Left lung (tissue), 10 donors: Measurements from ENCODE around the gene KCTD20. TPM values are rescaled to one million over a fixed set of nuclear protein-coding genes. Genes with fewer than 3 reads are reported as not detected.
"Not testable (repeated sequence)": the region's sequence is repeated elsewhere in the genome, so short reads cannot be mapped to it uniquely, and the experiment has no call there.

ENCODE experiments used
- ATAC-seq: fragments of 200-7000 bp; cut with Tn5 transposase; one replicate; pipeline ENCODE4 v1.9.1; 2020; ENCODE audit warnings: moderate library complexity
- DNase-seq, 4 donors: peaks; one replicate each; pipeline ENCODE4 v3.0.0-alpha.2; 2013 to 2020
- H3K27ac ChIP-seq, 2 donors: fragments of 200-600 bp; sonication (generic) in 1 of 2; one replicate each; pipeline versions ENCODE4 v1.5.0 to v1.8.0; 2020 to 2021
- H3K27me3 ChIP-seq, 2 donors: fragments of 200-600 bp; sonication (generic) in 1 of 2; one replicate each; pipeline versions ENCODE4 v1.5.0 to v1.8.0; 2020 to 2021
- H3K36me3 ChIP-seq, 2 donors: fragments of 200-600 bp; sonication (generic) in 1 of 2; one replicate each; pipeline versions ENCODE4 v1.5.0 to v1.8.0; 2020 to 2021
- H3K4me1 ChIP-seq, 2 donors: fragments of 200-600 bp; one replicate each; pipeline ENCODE4 v1.8.0; 2021
- H3K4me3 ChIP-seq, 2 donors: fragments of 200-600 bp; sonication (generic) in 1 of 2; one replicate each; pipeline versions ENCODE4 v1.5.0 to v1.8.0; 2020 to 2021; ENCODE audit warnings: mild to moderate bottlenecking in 1 of 2
- H3K9me3 ChIP-seq, 2 donors: fragments of 200-600 bp; sonication (generic) in 1 of 2; one replicate each; pipeline versions ENCODE4 v1.5.0 to v1.8.0; 2020 to 2021
- intact Hi-C, 2 donors: fragments of 100-400 bp; cut with DNase I; formaldehyde crosslinking; loops; one replicate each; pipeline versions ENCODE4 v1.11.2 to v1.14.2; 2022
- polyA plus RNA-seq, 6 donors: library from polyadenylated mRNA; unstranded; fragments of 120-200 nt; gene quantifications; one replicate each; pipeline ENCODE4 v1.2.1, GENCODE V29; 2013; ENCODE audit not compliant: insufficient read length in 6 of 6
- total RNA-seq, 2 donors: library from RNA; stranded (reverse); fragmentation: NEBNext Ultra II Directional; extraction: Animal tissue kit (Norgen Biotek cat#: 25700); gene quantifications; one replicate each; pipeline ENCODE4 v1.2.1, GENCODE V29; 2021
- TF ChIP-seq, protein P1 (sequence below), 2 donors: fragments of 200-600 bp; sonication (generic) in 1 of 2; IDR thresholded peaks; one replicate each; pipeline versions ENCODE4 v1.5.0 to v1.8.0; 2021; ENCODE audit warnings: antibody characterized with exemption in 2 of 2
- donor health status: DM: no; HTN: yes; CAD: no.
- donor health status: DM: no; HTN: no; CAD: no.

KCTD20 gene
- total and polyA plus RNA-seq, 8 donors: 47.4 to 54.7 (median 53.0) TPM

DNA sequence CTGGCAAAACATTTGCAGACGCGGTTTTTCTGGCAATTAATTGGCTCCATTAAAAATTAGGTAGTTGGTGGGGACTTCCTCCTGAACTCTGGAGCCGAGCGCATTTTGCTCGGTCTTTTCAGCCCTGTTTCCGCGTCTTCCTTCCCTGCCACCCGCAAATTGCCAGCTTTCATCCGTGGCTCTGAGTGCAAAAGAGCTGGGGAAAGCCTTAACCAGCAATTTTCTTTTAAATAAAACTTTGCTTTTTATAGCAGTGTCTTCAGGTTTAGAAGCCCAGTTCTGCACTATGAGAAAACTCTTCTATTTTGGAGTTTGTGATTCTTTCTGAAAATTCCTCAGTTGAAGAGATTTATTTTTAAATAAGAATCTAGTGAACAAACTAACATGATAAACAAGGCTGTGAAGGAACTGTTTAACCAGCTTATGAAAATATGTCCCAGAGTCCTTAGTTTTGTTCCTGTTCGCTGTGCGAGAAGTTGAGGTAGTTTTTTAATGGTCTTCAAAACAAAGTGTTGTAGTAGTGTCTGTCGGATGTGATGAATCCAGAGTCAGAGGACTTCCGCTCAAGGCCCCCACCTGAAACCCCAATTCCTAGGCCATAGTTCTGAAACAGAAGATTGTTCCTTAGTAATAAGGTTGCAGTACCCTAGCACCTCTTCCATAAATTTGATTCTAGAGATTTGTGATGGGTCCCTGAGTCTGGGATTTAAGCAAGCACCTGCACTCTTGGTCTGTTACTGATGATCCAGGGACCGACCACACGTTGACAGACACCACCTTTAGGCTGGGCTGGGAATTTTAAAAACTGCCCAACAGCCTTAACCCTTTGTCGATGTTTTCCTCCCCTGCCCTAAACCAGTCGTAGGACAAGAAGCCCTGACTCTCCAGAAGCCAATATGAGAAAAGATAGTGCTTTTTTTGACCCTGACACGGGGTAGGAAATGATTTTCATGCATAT lies 950 bp downstream of the KCTD20 start:
- Histone ChIP-seq H3K36me3 (peaks cover 0 to 6% of the 10 kb centered on the region in 2 donors), H3K9me3 (peaks cover 0 to 1% of the 10 kb centered on the region in 2 donors), H3K4me3 (peak overlapping the region; percentile 89 to 90), H3K4me1 (peaks cover 20 to 54% of the 10 kb centered on the region in 2 donors), H3K27ac (peak overlapping the region; percentile 97 to 98), H3K27me3 (no peaks in the 10 kb centered on the region)
- peak; percentile 4 for ATAC-seq
- DNase-seq: no peak
- TF ChIP-seq, protein P1, sequence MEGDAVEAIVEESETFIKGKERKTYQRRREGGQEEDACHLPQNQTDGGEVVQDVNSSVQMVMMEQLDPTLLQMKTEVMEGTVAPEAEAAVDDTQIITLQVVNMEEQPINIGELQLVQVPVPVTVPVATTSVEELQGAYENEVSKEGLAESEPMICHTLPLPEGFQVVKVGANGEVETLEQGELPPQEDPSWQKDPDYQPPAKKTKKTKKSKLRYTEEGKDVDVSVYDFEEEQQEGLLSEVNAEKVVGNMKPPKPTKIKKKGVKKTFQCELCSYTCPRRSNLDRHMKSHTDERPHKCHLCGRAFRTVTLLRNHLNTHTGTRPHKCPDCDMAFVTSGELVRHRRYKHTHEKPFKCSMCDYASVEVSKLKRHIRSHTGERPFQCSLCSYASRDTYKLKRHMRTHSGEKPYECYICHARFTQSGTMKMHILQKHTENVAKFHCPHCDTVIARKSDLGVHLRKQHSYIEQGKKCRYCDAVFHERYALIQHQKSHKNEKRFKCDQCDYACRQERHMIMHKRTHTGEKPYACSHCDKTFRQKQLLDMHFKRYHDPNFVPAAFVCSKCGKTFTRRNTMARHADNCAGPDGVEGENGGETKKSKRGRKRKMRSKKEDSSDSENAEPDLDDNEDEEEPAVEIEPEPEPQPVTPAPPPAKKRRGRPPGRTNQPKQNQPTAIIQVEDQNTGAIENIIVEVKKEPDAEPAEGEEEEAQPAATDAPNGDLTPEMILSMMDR (IDR thresholded peaks at IDR 0.05): no peak
- intact Hi-C loops: no loop called here

DNA sequence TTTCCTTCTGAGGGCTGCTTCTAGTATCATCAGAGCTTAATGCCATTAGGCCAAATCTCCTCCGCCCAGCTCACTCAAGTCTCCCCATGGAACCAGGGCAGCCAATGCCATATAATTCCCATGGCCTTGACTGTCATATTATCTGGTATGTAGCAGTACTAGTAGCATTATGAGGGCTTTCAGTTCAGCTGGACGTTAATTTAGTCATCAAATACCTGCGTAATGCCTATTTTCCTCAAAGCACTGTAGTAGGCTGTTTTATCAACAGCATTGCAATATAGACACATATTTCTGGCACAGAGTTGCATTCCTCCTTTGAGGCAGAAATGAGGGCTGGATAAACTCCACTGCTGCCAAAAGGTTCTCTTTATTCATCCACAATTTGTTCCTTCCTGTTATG lies 1.7 kb downstream of the KCTD20 start:
- DNase-seq: peak in 1 of 4 donors; percentile 46

GRCh38 chr6:36445621-36446020 lies 2.8 kb downstream of the KCTD20 start:
- intact Hi-C loops: no loop called here
- ATAC-seq (no peak), DNase-seq (no peak)
- Histone ChIP-seq H3K4me3 (no peak overlapping the region), H3K9me3 (peaks cover 0 to 5% of the 10 kb centered on the region in 2 donors), H3K27ac (no peak overlapping the region), H3K27me3 (no peaks in the 10 kb centered on the region), H3K4me1 (peaks cover 20 to 52% of the 10 kb centered on the region in 2 donors), H3K36me3 (peaks cover 0 to 14% of the 10 kb centered on the region in 2 donors)
- TF ChIP-seq, protein P1 (IDR thresholded peaks at IDR 0.05): no peak

More for the DNA sequence above, 1.7 kb downstream of the KCTD20 start:
- peaks cover 0 to 11% of the 10 kb centered on the region in 2 donors for H3K36me3 ChIP-seq
- peaks cover 0 to 5% of the 10 kb centered on the region in 2 donors for H3K9me3 ChIP-seq
- peak overlapping the region; percentile 97 to 98 for H3K27ac ChIP-seq
- peaks cover 20 to 54% of the 10 kb centered on the region in 2 donors for H3K4me1 ChIP-seq
- TF ChIP-seq, protein P1 (IDR thresholded peaks at IDR 0.05): no peak
- intact Hi-C loops: no loop called here
- peak overlapping the region; percentile 89 to 90 for H3K4me3 ChIP-seq
- ATAC-seq: no peak
- no peaks in the 10 kb centered on the region for H3K27me3 ChIP-seq

DNA sequence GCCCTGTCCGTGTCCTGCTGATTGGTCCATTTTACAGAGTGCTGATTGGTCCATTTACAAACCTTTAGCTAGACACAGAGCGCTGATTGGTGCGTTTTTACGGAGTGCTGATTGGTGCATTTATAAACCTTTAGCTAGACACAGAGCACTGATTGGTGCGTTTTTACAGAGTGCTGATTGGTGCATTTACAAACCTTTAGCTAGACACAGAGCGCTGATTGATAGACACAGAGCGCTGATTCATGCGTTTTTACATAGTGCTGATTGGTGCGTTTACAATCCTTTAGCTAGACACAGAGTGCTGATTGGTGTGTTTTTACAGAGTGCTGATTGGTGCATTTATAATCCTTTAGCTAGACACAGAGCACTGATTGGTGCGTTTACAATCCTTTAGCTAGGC lies 6.4 kb downstream of the KCTD20 start:
- intact Hi-C loops, DNase-seq, H3K4me3 ChIP-seq, H3K27me3 ChIP-seq, H3K9me3 ChIP-seq, ATAC-seq, H3K27ac ChIP-seq: not testable (repeated sequence)
- Histone ChIP-seq H3K4me1 (peaks cover 10 to 25% of the 10 kb centered on the region in 2 donors), H3K36me3 (peaks cover 0 to 27% of the 10 kb centered on the region in 2 donors)

DNA sequence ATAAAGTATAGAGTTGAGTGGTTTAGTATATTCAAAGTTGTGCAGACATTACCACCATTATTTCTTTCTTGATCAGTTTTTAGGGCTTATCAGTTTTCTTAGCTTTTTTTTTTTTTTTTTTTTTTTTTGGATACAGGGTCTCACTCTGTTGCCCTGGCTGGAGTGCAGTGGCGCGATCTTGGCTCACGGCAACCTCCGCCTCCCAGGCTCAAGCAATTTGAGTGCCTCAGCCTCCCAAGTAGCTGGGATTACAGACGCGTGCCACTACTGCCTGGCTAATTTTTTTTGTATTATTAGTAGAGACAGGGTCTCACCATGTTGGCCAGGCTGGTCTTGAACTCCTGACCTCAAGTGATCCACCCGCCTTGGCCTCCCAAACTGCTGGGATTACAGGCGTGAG lies 10.1 kb downstream of the KCTD20 start:
- H3K27me3 ChIP-seq, H3K27ac ChIP-seq, DNase-seq, H3K4me3 ChIP-seq, H3K4me1 ChIP-seq, intact Hi-C loops, H3K9me3 ChIP-seq, ATAC-seq: not testable (repeated sequence)
- peaks cover 0 to 34% of the 10 kb centered on the region in 2 donors for H3K36me3 ChIP-seq

- Histone ChIP-seq H3K27ac (no peak overlapping the region), H3K27me3 (no peaks in the 10 kb centered on the region), H3K4me1 (peaks cover 0 to 6% of the 10 kb centered on the region in 2 donors), H3K36me3 (peaks cover 0 to 19% of the 10 kb centered on the region in 2 donors), H3K9me3 (no peaks in the 10 kb centered on the region), H3K4me3 (no peak overlapping the region)
- DNase-seq (peak in 1 of 4 donors; percentile 43), ATAC-seq (peak; percentile 69)
- intact Hi-C loops: no loop called here
- TF ChIP-seq, protein P1 (IDR thresholded peaks at IDR 0.05): no peak
Measured at GRCh38 chr6:36455486-36456027, 12.8 kb downstream of the KCTD20 start.
